HL-60 (cell line): ENCODE measurements around the gene ZNF200.
"Not testable (repeated sequence)": the region's sequence is repeated elsewhere in the genome, so short reads cannot be mapped to it uniquely, and the experiment has no call there.

Experiments
- DNase-seq, 2 experiments: peaks; one replicate each; pipeline ENCODE4 v3.0.0-alpha.2; 2010 to 2020; ENCODE audit warnings: low read depth in 1 of 2, low spot score in 1 of 2
- H3K27ac ChIP-seq: fragments of 250-450 bp; sonication (Bioruptor Pico); replicated peaks from 2 replicates; pipeline ENCODE4 v1.5.1; 2020; ENCODE audit warnings: mild to moderate bottlenecking, moderate library complexity
- H3K27me3 ChIP-seq: fragments of 250-450 bp; sonication (Bioruptor Pico); 2 replicates; pipeline ENCODE4 v1.5.1; 2021; ENCODE audit warnings: mild to moderate bottlenecking, moderate library complexity; ENCODE audit not compliant: insufficient read depth, poor library complexity, severe bottlenecking
- H3K4me3 ChIP-seq: replicated peaks from 2 replicates; pipeline ENCODE4 v1.5.1; 2011; ENCODE audit warnings: mild to moderate bottlenecking, control low read depth, low read length; ENCODE audit not compliant: insufficient read depth
- GABPA ChIP-seq: IDR thresholded peaks from 2 replicates; pipeline ENCODE4 v1.6.1; 2012; ENCODE audit warnings: low read depth
- POLR2AphosphoS5 ChIP-seq: IDR thresholded peaks from 2 replicates; pipeline ENCODE4 v1.6.1; 2012; ENCODE audit warnings: low read depth
- SPI1 ChIP-seq: IDR thresholded peaks from 2 replicates; pipeline ENCODE4 v1.6.1; 2012; ENCODE audit warnings: low read depth, mild to moderate bottlenecking, borderline replicate concordance
- TF ChIP-seq, protein P1 (sequence below): IDR thresholded peaks from 2 replicates; pipeline ENCODE4 v1.6.1; 2012; ENCODE audit warnings: low read depth; ENCODE audit not compliant: insufficient replicate concordance
- TF ChIP-seq, protein P2 (sequence below): IDR thresholded peaks from one replicate; pipeline ENCODE4 v1.5.1; 2011; ENCODE audit warnings: low read length, control low read depth, inconsistent platforms; ENCODE audit not compliant: insufficient read depth

Gene ZNF200

DNA sequence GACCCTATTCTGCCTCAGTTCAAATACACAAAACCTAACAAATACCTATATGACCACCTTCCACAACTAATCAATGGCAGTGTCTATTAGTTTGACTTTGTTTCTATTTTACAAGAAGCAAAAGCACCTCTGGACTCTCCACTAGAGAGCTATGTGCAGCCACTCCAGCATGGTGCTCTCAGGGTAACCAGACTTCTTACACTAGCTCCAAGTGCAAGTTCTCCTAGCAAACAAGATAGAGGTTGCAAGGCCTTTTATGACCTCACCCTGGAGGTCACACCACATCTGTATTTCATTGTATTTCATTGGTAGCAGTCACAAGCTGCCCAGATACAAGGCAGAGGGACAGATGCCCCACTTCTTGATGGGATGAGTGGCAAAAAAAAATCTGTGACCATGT lies 40.0 kb upstream of the ZNF200 start:
- H3K4me3 ChIP-seq = no peak overlapping the region
- no peaks in the 10 kb centered on the region for H3K27me3 ChIP-seq
- no peak overlapping the region for H3K27ac ChIP-seq
- TF ChIP-seq, protein P1, sequence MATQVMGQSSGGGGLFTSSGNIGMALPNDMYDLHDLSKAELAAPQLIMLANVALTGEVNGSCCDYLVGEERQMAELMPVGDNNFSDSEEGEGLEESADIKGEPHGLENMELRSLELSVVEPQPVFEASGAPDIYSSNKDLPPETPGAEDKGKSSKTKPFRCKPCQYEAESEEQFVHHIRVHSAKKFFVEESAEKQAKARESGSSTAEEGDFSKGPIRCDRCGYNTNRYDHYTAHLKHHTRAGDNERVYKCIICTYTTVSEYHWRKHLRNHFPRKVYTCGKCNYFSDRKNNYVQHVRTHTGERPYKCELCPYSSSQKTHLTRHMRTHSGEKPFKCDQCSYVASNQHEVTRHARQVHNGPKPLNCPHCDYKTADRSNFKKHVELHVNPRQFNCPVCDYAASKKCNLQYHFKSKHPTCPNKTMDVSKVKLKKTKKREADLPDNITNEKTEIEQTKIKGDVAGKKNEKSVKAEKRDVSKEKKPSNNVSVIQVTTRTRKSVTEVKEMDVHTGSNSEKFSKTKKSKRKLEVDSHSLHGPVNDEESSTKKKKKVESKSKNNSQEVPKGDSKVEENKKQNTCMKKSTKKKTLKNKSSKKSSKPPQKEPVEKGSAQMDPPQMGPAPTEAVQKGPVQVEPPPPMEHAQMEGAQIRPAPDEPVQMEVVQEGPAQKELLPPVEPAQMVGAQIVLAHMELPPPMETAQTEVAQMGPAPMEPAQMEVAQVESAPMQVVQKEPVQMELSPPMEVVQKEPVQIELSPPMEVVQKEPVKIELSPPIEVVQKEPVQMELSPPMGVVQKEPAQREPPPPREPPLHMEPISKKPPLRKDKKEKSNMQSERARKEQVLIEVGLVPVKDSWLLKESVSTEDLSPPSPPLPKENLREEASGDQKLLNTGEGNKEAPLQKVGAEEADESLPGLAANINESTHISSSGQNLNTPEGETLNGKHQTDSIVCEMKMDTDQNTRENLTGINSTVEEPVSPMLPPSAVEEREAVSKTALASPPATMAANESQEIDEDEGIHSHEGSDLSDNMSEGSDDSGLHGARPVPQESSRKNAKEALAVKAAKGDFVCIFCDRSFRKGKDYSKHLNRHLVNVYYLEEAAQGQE = no peak
- TF ChIP-seq SPI1 = no peak
- TF ChIP-seq, protein P2, sequence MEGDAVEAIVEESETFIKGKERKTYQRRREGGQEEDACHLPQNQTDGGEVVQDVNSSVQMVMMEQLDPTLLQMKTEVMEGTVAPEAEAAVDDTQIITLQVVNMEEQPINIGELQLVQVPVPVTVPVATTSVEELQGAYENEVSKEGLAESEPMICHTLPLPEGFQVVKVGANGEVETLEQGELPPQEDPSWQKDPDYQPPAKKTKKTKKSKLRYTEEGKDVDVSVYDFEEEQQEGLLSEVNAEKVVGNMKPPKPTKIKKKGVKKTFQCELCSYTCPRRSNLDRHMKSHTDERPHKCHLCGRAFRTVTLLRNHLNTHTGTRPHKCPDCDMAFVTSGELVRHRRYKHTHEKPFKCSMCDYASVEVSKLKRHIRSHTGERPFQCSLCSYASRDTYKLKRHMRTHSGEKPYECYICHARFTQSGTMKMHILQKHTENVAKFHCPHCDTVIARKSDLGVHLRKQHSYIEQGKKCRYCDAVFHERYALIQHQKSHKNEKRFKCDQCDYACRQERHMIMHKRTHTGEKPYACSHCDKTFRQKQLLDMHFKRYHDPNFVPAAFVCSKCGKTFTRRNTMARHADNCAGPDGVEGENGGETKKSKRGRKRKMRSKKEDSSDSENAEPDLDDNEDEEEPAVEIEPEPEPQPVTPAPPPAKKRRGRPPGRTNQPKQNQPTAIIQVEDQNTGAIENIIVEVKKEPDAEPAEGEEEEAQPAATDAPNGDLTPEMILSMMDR = no peak
- no peak for TF ChIP-seq POLR2AphosphoS5
- TF ChIP-seq GABPA = no peak
- DNase-seq = no peak

DNA sequence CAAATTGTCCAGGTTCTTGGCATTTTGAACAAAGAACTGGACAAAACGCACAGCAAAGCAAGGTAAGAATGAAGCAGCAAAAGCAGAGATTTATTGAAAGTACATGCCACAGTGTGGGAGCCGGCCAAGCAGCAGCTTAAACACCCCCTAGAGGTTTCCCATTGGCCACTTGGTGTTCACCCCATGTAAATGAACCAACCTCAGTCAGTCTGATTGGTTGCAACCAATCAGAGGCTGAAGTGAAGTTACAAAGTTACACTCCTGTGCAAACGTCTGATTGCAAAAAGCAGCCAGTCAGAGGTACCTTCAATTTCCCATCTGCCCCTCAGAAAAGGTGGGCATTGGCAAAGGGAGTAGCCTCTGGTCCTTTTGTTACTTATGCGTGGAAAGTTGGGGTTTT lies 39.5 kb upstream of the ZNF200 start:
- Histone ChIP-seq H3K4me3 (no peak overlapping the region), H3K27ac (no peak overlapping the region), H3K27me3 (no peaks in the 10 kb centered on the region)
- TF ChIP-seq POLR2AphosphoS5 = no peak
- TF ChIP-seq, protein P2 = no peak
- TF ChIP-seq GABPA = no peak
- TF ChIP-seq, protein P1 = no peak
- TF ChIP-seq SPI1 = no peak
- no peak for DNase-seq

DNA sequence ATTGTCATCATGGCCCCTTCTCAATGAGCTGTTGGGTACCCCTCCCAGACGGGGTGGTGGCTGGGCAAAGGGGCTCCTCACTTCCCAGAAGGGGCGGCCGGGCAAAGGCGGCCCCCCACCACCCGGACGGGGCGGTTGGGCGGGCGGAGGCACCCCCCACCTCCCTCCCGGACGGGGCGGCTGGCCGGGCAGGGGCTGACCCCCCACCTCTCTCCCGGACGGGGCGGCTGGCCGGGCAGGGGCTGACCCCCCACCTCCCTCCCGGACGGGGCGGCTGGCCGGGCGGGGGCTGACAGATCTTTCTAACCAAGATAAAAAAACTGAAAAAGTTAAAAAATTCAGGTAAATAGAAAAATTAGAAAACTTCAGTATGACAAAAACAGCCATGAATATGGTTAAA lies 36.3 kb upstream of the ZNF200 start:
- DNase-seq, H3K27ac ChIP-seq, H3K4me3 ChIP-seq, H3K27me3 ChIP-seq: not testable (repeated sequence)

DNA sequence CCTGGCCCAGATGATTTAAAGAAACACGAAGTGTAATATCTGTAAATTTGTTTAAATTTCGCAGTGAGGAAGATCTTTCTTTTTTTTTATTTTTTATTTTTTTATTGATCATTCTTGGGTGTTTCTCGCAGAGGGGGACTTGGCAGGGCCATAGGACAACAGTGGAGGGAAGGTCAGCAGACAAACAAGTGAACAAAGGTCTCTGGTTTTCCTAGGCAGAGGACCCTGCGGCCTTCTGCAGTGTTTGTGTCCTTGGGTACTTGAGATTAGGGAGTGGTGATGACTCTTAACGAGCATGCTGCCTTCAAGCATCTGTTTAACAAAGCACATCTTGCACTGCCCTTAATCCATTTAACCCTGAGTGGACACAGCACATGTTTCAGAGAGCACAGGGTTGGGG lies 35.8 kb upstream of the ZNF200 start:
- H3K4me3 ChIP-seq, H3K27me3 ChIP-seq, DNase-seq, H3K27ac ChIP-seq: not testable (repeated sequence)

DNA sequence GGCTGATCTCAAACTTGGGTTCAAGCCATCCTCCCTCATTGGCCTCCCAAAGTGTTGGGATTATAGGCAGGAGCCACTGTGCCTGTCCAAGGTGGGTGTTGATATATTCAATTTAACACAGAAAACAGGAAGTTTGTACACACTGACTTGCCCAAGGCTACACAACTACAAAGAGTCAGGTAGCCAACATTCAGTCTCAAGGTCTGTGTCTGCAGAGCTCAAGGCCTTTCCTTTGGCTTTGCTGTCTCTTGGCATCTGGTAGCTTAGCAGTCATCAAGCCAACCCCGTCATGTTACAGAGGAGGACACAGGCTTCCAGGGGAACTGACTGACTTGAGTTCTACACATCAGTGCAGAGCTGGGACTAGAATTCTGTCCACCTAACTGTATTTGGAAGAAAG lies 33.3 kb upstream of the ZNF200 start:
- H3K27me3 ChIP-seq = no peaks in the 10 kb centered on the region
- TF ChIP-seq, protein P1 = no peak
- TF ChIP-seq, protein P2 = no peak
- no peak for TF ChIP-seq SPI1
- TF ChIP-seq GABPA = no peak
- no peak for TF ChIP-seq POLR2AphosphoS5
- DNase-seq = no peak
- no peak overlapping the region for H3K4me3 ChIP-seq
- H3K27ac ChIP-seq = no peak overlapping the region
